Fibroblast of skin of left biceps (primary cell): ENCODE measurements around the gene SDHB.
"Not testable (repeated sequence)": the region's sequence is repeated elsewhere in the genome, so short reads cannot be mapped to it uniquely, and the experiment has no call there.

Experiments used
- DNase-seq, 2 experiments: peaks; one replicate each; pipeline ENCODE4 v3.0.0-alpha.2; 2013; ENCODE audit warnings: low read depth in 2 of 2

The SDHB gene

DNA sequence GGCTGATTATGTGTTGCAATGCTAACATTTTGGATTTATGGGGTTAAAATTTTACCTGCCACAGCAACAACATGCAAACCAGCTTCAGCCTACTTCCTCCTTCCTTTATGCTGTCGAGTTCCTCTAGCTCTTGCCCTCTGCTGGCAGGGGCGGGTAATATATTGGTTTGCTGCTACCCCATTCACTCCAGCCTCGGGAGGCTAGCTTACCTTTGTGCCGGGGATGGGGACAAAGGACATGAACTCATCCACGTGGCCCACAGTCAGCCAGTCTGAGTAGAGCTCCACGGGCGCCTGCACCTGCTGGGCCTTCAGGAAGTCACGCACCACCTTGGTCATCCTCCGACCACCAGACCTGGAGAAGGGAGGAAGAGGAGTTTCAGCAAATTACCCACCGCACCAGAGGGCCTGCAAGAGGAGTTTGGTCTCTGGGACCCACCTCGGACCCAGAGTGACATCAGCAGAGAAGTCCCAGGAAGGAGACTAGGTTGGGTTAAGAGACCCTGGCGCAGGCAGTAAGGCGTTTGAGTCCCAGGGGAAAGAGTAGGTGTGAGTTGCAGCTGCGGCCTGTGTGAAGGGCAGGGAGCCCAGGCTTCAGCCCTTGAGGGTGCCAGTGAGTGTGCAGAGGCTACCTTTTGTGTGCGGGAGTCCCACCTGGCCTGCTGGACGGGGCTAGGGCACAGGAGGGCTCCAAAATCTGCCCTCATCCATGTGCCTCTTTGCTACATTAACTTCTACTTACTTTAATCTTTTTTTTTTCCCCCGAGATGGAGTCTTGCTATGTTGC, 21.8 kb upstream of the SDHB start:
- no peak for DNase-seq

- DNase-seq: no peak
Measured at GRCh38 chr1:17071794-17072193, 18.0 kb upstream of the SDHB start.

- no peak for DNase-seq
Measured at GRCh38 chr1:17070163-17070525, 16.3 kb upstream of the SDHB start.

GRCh38 chr1:17069452-17070162, 15.8 kb upstream of the SDHB start:
- DNase-seq: no peak

DNA sequence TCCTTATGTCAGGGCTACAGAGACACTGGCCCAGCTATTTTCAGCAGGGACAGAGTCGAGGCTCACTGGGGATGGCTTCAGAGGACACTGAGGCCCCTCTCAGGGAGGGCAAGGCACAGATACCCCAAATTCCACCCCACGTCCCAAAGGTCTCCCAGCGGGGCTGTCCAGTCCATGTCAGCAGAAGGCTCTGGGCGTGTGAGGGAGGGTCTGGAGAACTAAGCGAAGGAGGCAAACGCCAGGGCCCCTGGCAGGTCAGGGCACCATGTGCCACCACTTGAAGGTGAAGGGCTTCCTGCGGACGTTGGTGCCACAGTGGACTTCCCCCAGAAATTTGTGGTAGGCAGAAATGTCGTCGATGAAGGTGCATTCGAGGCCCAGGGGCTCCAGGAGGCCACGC, 15.0 kb upstream of the SDHB start:
- no peak for DNase-seq

DNA sequence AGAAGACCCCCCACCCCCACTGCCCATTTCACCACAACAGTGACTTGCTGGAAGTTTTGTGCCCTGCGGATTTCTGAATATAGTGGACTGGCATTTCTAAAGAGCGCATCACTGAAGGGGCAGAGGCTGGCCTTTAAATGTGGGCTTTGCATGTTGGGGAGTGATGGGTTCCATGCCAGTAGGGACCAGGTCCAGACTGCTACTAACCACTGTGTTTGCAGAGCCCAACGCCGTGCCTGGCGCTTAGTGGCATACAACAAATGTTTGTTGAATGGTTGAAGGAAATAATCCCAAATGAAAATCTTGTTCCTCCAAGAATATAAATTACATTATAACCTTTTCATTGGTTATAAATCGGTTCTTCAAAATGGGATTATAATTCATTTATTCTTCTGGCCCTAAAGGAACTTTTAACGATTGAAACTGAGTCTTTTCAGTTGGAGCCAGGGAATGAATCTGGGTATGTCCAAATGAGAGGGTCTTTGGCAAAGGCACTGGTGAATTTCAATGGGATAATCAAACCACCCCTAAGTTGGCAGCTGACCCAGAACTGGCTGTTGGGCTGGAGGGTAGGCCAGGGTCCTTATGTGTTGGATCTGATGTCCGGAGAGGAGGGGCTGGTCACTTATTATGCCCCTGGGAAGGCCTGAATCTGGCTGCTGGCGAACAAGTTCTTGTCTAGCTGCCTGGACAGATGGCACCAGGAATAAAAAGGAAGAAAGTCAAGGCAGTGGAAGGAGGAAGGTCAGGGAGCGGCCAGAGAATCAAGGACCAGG, 13.8 kb upstream of the SDHB start:
- no peak for DNase-seq

- DNase-seq: no peak
Measured at GRCh38 chr1:17067069-17067426, 13.2 kb upstream of the SDHB start.

GRCh38 chr1:17066361-17067068, 12.7 kb upstream of the SDHB start:
- DNase-seq: no peak

- no peak for DNase-seq
Measured at GRCh38 chr1:17065666-17066065, 11.8 kb upstream of the SDHB start.

DNA sequence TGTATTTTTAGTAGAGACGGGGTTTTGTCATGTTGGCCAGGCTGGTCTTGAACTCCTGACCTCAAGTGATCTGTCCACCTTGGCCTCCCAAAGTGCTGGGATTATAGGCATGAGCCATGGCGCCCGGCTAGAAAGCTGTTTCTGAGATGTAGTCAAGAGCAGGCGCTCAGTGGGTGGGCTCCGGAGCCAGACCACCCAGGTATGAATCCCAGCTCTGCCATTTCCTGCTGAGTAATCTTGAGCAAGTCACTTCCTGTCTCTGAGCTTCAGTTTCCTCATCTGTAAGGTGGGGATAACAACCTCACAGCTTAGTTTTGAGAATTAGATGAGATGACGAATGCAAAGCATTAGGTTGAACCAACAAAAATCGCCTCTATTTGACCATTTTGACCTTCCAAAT, 8.9 kb upstream of the SDHB start:
- not testable (repeated sequence) for DNase-seq

DNA sequence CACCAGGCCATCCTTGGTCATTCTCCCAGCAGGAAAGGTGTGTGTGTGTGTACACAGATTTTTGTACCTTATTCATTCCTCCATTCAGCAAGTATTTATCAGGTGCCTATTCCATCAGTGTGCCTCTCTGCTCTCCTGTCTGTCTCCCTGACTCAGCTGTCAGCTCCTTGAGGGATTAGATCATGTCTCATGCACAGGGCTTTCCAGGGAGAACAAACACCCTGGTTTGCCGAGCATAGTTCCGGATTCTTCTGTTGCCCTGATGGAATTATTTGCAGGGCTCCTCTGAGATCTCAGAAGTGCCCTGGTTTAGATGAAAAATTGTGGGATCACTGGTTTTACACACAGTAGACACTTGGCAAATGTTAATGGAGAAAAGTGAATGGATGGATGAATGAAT, 8.1 kb upstream of the SDHB start:
- DNase-seq: no peak

DNA sequence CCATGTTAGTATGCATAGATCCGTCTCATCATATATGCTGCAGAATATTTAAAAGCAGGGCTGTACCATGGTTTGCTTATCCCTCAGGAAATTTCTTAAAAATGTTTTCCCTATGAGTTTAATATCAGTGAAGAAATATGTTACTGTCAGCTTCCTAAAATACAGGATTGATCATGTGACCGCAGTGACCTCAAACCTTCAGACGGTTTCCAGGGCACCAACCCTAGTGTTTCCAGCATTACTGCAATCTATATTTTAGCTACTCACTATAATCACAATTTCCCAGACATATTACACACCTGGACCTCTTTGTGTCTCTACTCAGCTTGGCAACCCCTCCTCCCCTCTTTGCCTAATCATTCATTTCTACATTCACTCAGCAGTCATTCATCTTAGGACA, 7.7 kb upstream of the SDHB start:
- no peak for DNase-seq

DNA sequence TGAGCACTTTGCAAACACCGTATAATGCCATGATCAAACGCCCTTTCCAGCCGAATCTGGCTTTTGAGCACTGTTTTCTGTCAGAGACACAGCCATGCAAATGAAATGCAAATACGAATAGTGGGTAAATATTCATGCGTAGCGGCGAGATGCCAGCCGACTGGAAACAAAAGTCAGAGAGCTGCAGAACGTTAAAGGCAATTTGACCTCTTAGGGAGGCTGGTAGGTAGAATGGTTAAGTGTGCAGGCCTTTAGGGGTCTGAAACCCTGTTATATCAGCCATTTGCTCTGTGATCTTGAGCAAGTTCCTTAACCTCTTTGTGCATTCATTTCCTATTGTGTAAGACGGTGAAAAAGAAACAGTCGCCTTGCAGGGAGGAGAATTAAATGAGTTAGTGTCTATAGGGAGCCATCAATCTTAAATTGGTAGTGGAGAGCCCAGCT, 6.5 kb upstream of the SDHB start:
- DNase-seq: no peak

- DNase-seq: no peak
Measured at GRCh38 chr1:17059391-17060305, 5.8 kb upstream of the SDHB start.

- DNase-seq: no peak
Measured at GRCh38 chr1:17056551-17056950, 2.7 kb upstream of the SDHB start.

DNA sequence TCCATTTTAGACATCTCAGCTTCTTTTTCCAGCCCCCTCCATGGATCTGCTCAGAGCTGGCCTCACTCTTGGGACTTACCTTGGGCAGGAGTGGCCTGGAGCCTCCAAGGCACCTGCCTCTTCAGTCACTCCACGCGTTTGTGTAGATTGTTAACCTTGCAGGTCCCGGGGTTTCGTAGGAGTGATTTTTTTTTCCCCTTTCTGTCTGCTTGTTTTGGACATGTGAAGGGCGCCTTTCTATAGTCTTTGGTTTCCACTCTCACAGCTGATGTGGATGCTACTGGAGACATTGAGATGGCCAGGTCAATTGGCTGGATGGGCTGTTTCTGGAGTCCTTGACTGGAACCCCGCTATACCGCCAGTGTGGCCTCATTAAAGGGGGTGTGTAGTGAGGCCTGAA, 2.0 kb upstream of the SDHB start:
- DNase-seq: no peak

GRCh38 chr1:17053086-17053684, 647 bp downstream of the SDHB start:
- DNase-seq: no peak

- DNase-seq: no peak
Measured at GRCh38 chr1:17052641-17053040, 1.2 kb downstream of the SDHB start.

DNA sequence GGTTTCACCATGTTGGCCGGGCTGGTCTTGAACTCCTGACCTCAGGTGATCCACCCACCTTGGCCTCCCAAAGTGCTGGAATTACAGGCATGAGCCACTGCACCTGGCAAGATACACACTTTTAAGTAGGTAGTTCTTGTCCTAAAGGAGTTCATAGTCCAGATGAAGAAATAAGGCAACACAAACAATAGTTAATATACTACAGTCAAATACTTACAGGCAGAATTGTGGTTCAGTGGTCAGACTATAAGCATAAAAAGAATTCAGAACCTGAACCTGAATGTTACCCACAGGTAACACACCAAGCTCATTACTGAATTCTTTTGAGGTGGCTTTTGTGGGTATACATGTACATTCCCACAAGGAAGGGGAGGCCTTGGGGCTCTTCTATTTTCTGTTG, 1.8 kb downstream of the SDHB start:
- no peak for DNase-seq

- no peak for DNase-seq
Measured at GRCh38 chr1:17047924-17048323, 5.9 kb downstream of the SDHB start.

- DNase-seq: no peak
Measured at GRCh38 chr1:17046334-17046657, 7.5 kb downstream of the SDHB start.
